ENCODE measurements around the gene POGLUT2. TPM values are rescaled to one million over a fixed set of nuclear protein-coding genes. Genes with fewer than 3 reads are reported as not detected.

Gene POGLUT2
- total RNA-seq, 1 experiment from 2014 or later, result 2.8 TPM

DNA sequence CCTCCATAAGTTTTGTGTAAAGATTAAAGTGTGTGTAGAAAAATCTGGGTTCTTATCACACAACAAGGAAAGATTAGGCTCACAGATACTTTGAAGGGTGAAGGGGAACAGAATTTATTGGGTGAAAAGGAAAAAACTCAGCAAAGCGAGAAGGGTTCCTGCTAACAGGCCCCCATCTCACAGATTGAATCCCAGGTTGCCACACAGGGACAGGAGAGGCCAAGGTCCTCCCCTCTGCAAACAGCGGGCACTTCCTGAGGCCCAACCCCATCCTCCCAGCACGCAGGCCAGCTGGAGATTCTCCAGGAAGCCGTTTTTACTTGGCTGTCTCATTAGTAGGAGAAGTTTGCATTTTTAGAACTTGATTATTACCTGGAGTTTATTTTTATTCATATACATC is 31.9 kb upstream of the POGLUT2 start:
- Histone ChIP-seq H3K9me3 (ENCODE audit: insufficient read depth, low read depth) (no peaks in the 10 kb centered on the region), H3K79me2 (ENCODE audit: low read depth) (no peaks in the 10 kb centered on the region), H2AFZ (no peak overlapping the region), H3F3A (ENCODE audit: insufficient read depth, low read depth) (peaks cover 14% of the 10 kb centered on the region), H3K4me3 (no peak overlapping the region), H3K36me3 (ENCODE audit: low read depth) (no peaks in the 10 kb centered on the region), H3K9me2 (ENCODE audit: insufficient read depth) (no peaks in the 10 kb centered on the region), H3K4me1 (replicated peaks; ENCODE audit: insufficient read depth) (peaks cover 11% of the 10 kb centered on the region), H3K27me3 (ENCODE audit: insufficient read depth, low read depth) (no peaks in the 10 kb centered on the region), H3K27ac (no peak overlapping the region), H3K4me2 (no peak overlapping the region), H4K20me1 (ENCODE audit: insufficient read depth) (no peaks in the 10 kb centered on the region)
- CTCF ChIA-PET, result no interaction called here
- BruUV-seq (replicated peaks), result no TSS peak
- no peak for DNase-seq
- POLR2A ChIA-PET (ENCODE audit: unreplicated experiment), result no interaction called here
- no peak for TF ChIP-seq EZH2 (IDR thresholded peaks at IDR 0.05; ENCODE audit: low read depth)
- TF ChIP-seq, protein P1, sequence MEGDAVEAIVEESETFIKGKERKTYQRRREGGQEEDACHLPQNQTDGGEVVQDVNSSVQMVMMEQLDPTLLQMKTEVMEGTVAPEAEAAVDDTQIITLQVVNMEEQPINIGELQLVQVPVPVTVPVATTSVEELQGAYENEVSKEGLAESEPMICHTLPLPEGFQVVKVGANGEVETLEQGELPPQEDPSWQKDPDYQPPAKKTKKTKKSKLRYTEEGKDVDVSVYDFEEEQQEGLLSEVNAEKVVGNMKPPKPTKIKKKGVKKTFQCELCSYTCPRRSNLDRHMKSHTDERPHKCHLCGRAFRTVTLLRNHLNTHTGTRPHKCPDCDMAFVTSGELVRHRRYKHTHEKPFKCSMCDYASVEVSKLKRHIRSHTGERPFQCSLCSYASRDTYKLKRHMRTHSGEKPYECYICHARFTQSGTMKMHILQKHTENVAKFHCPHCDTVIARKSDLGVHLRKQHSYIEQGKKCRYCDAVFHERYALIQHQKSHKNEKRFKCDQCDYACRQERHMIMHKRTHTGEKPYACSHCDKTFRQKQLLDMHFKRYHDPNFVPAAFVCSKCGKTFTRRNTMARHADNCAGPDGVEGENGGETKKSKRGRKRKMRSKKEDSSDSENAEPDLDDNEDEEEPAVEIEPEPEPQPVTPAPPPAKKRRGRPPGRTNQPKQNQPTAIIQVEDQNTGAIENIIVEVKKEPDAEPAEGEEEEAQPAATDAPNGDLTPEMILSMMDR (conservative IDR thresholded peaks at IDR 0.05), result no peak
- intact Hi-C loops (cut with micrococcal nuclease; ENCODE audit: unreplicated experiment), result no loop called here

DNA sequence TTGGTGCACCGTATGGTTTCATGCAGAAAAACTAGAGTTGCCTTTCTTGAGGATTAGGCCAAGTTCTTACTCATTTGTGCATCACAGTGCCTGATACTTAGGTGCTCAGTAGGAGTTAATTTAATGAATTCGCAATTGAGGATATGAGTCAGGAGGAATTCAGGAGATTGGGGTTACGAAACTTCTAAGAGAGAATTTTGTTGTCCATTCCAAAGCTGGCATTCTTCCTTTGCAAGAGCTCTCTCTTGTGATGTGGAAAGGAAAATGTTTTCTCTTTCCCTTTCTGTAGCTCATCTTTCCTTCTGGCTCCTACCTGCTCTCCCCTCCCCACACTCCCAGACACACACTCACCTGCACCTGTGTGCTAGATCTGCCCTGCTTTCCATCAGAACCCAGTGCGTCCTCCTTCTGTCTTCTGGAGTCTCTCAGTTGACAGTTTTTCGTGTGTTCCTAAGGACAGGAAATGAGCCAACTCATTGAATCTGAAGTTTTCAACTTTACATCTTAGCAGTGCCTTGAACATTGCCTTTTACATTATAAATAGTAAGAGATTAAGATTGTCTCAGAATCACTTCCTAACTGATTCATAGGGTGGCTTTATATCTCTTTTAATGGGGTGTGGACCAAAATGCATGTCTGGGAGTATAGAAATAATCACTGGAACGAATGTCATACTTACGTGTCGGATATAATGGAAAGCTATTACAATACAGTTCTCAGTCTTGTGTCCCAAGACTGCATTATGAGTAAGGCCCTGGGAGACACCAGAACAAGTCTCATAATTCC is 27.3 kb upstream of the POGLUT2 start:
- intact Hi-C loops (cut with micrococcal nuclease; ENCODE audit: unreplicated experiment), result loop anchor here (1.0 kb wide), 1 partner anchor 230 kb away; the partner anchor contains the start of gene TPP2
- CTCF ChIA-PET, result interaction anchor here (0.6 kb wide), 1 partner anchor 16 kb away, joined by 3 read pairs; no protein-coding TSS in a partner anchor
- no peaks in the 10 kb centered on the region for H3K9me3 ChIP-seq (ENCODE audit: insufficient read depth, low read depth)
- POLR2A ChIA-PET (ENCODE audit: unreplicated experiment), result interaction anchor here (0.6 kb wide), 3 partner anchors 19 to 229 kb away, joined by 3 to 13 read pairs (median 4); partner anchors contain the start of gene TPP2
- no peaks in the 10 kb centered on the region for H3K79me2 ChIP-seq (ENCODE audit: low read depth)
- H4K20me1 ChIP-seq (ENCODE audit: insufficient read depth), result no peaks in the 10 kb centered on the region
- H3K27me3 ChIP-seq (ENCODE audit: insufficient read depth, low read depth), result no peaks in the 10 kb centered on the region
- peak; percentile 5 to 86 for DNase-seq
- H2AFZ ChIP-seq, result peak overlapping the region; percentile 74; the same call in 1 of the 2 replicates
- peak overlapping the region; percentile 59 for H3K27ac ChIP-seq
- peak overlapping the region; percentile 71 for H3K4me2 ChIP-seq
- peaks cover 17% of the 10 kb centered on the region for H3K4me1 ChIP-seq (replicated peaks; ENCODE audit: insufficient read depth)
- H3K36me3 ChIP-seq (ENCODE audit: low read depth), result no peaks in the 10 kb centered on the region; the same call in 1 of the 2 replicates
- no TSS peak for BruUV-seq (replicated peaks)
- H3F3A ChIP-seq (ENCODE audit: insufficient read depth, low read depth), result peaks cover 21% of the 10 kb centered on the region
- no peaks in the 10 kb centered on the region for H3K9me2 ChIP-seq (ENCODE audit: insufficient read depth)
- TF ChIP-seq EZH2 (IDR thresholded peaks at IDR 0.05; ENCODE audit: low read depth), result no peak
- TF ChIP-seq, protein P1 (conservative IDR thresholded peaks at IDR 0.05), result no peak; the same call in 1 of the 2 replicates
- peak overlapping the region; percentile 2; the same call in 1 of the 2 replicates for H3K4me3 ChIP-seq

DNA sequence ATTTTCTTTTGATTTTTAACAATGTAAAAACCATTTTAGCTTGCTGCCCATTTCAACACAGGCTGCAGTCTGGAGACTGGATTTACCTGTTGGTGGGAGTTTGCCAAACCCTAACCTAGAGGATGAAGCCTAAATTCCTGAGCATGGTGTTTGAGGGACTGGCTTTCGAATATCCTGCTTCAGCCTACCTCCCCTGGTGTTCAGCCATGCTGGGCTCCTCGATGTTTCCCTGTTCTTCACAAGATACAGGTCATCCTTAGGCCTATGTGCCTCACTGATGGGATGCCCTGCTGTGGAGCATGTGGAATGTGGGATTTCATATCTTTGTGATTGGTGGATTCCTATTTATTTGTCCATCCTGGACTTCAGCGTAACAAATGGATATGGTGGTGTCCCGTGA is 26.6 kb upstream of the POGLUT2 start:
- no peaks in the 10 kb centered on the region for H3K27me3 ChIP-seq (ENCODE audit: insufficient read depth, low read depth)
- intact Hi-C loops (cut with micrococcal nuclease; ENCODE audit: unreplicated experiment), result no loop called here
- peak overlapping the region; percentile 71 for H3K4me2 ChIP-seq
- no peak overlapping the region for H3K4me3 ChIP-seq
- TF ChIP-seq, protein P1 (conservative IDR thresholded peaks at IDR 0.05), result no peak
- TF ChIP-seq EZH2 (IDR thresholded peaks at IDR 0.05; ENCODE audit: low read depth), result no peak
- H3K4me1 ChIP-seq (replicated peaks; ENCODE audit: insufficient read depth), result peaks cover 17% of the 10 kb centered on the region
- DNase-seq, result peak in 1 of 2 experiments; percentile 62
- no peaks in the 10 kb centered on the region for H3K79me2 ChIP-seq (ENCODE audit: low read depth)
- H3K9me3 ChIP-seq (ENCODE audit: insufficient read depth, low read depth), result no peaks in the 10 kb centered on the region
- 0 out of 2 replicates have a peak, but pooled peaks cover 4% of the 10 kb centered on the region for H4K20me1 ChIP-seq (ENCODE audit: insufficient read depth)
- no TSS peak for BruUV-seq (replicated peaks)
- POLR2A ChIA-PET (ENCODE audit: unreplicated experiment), result interaction anchor here (0.6 kb wide), 1 partner anchor 20 kb away, joined by 4 read pairs; no protein-coding TSS in a partner anchor
- H3K27ac ChIP-seq, result peak overlapping the region; percentile 59
- no peak overlapping the region; the same call in 1 of the 2 replicates for H2AFZ ChIP-seq
- H3F3A ChIP-seq (ENCODE audit: insufficient read depth, low read depth), result peaks cover 21% of the 10 kb centered on the region
- no peaks in the 10 kb centered on the region for H3K9me2 ChIP-seq (ENCODE audit: insufficient read depth)
- no peaks in the 10 kb centered on the region; the same call in 1 of the 2 replicates for H3K36me3 ChIP-seq (ENCODE audit: low read depth)
- CTCF ChIA-PET, result interaction anchor here (0.6 kb wide), 1 partner anchor 16 kb away, joined by 3 read pairs; no protein-coding TSS in a partner anchor

Data from PC-9 (cell line).